LNCAP (cell line): ENCODE measurements around the gene BLTP1.

ENCODE experiments used
- CTCF ChIP-seq: fragments of 450-650 bp; IDR thresholded peaks from 2 replicates; pipeline ENCODE4 v1.5.1; 2017; ENCODE audit warnings: mild to moderate bottlenecking

BLTP1 gene

DNA sequence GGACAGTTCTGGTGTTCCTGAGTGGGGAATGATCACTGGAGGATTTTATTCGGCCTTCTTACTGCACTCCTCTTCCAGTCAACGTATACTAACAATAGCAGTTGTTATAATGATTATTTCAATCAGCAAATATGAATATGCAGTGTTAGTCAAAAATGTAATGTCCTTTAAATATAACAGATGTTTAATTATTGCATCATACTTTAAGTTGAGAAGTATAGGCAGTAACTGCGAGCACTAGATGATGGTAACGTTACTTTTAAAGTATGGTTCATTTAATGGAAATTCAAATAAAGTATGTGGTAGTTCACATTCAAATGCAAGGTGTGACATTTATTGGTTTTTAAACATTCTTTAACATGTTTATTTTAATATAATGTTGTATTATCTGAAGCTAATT lies 5.5 kb upstream of the BLTP1 start:
- TF ChIP-seq CTCF = no peak

- TF ChIP-seq CTCF = no peak
These were observed 1.2 kb upstream of the BLTP1 start for GRCh38 chr4:122150931-122151330.

GRCh38 chr4:122152711-122153226 lies 638 bp downstream of the BLTP1 start:
- TF ChIP-seq CTCF = no peak

GRCh38 chr4:122156819-122157218 lies 4.7 kb downstream of the BLTP1 start:
- no peak for TF ChIP-seq CTCF

DNA sequence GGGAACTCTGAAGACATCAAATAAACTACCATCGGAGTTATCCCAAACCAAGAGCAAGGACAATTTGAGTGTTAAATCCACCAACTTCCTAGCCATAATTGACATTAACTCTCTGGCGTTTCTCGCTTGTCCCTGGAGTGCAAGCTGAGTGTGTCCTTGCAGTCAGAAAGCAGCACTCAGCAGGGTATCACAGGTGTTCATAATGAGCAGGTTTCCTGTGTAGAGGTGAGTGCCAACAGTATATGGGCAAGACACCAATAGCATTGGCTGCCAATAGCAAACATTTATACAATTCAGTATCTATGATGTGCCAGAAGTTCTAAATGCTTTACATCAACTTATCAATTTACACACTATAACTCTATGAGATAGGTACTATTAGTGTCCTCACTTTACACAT lies 11.2 kb downstream of the BLTP1 start:
- TF ChIP-seq CTCF = no peak

- no peak for TF ChIP-seq CTCF
These were observed 11.6 kb downstream of the BLTP1 start for GRCh38 chr4:122163767-122164166.

DNA sequence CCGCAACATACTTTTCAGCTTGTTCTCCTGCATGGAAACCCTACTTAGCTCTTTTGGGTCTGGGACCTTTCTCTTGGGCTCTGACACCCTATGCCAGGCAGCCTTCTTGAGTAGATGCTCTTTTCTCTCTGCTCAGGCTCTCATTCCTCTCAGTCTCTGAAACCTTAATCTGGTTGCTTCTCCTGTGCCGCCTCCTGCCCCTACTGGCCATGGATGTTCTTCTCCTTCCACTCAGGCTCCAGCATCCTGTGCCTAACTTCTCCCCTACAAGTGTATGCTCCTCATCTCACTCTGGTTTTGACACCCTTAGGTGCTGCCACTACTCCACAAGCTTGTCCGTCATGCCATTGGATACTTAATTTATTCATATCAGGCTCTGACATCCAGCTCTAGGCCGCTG lies 15.2 kb downstream of the BLTP1 start:
- TF ChIP-seq CTCF = no peak

DNA sequence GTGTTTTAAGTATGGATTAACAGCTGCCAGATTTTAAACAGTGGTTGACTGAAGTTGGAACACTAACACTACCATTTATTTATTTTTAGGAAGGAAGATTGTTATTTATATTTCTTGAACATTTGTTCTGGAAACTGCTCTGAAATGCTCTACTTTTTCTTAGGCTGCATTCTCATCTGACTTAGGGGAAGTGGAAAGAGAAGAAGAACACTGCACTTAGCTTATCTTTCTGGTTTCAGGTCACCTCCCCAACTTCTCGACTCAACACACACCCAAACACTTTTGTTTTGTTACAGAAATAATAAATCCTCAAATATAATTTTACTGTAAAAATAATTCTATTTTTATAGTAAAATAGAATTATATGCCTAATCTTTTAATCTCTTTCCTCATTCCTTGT lies 18.6 kb downstream of the BLTP1 start:
- no peak for TF ChIP-seq CTCF
